ENCODE results near the gene FADS3. TPM values are rescaled to one million over a fixed set of nuclear protein-coding genes. Genes with fewer than 3 reads are reported as not detected.

The FADS3 gene
- total and polyA plus RNA-seq, 9 of the 15 experiments (the other 6 are each of a cell fraction or from before 2014, with no cell fraction given) = 0.97 to 148 (median 92.7) TPM

DNA sequence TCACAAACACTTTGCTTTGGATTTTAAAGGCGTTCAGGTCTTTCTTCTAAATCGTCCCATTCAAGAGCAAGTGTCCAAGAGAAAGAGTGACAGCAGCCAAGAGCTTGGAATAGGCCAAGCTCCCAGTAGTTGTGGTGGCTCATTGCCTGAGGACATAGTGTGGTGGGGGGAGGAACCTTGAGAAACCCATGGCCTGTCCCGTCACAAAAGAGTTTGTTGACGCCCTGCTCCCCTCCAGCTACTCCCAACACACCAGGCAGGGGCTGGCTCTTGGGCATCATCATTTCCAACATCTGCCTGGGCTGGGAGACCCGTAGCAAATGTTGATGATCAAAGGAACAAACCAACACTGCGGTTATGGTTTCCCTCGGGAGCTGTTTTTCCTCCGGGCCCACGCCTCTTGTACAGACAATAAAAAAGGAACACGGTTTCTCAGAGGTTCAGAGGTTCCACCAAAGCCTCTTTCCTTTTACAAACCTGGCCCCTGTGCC lies 20.8 kb downstream of the FADS3 start:
- FAIRE-seq = peak; percentile 56

More for the DNA sequence above, 20.8 kb downstream of the FADS3 start:
- intact Hi-C loops (cut with micrococcal nuclease) (loop anchor here (1.0 to 2.0 kb wide), 6 partner anchors 26 to 237 kb away; no protein-coding TSS in a partner anchor), in situ Hi-C loops (cut with MboI) (no loop called here)
- no TSS peak for BruUV-seq (replicated peaks)
- DNase-seq (ENCODE audit: extremely low read depth in 1 of 4, low spot score in 3 of 4) (peak in 2 of 4 experiments; percentile 38 to 41), ATAC-seq (peak; percentile 15; the same call in 2 of the 3 replicates)
- H3K4me1 ChIP-seq (replicated peaks in 1 of 2; ENCODE audit: control insufficient read depth in 2 of 2, insufficient read depth in 2 of 2, low read length in 2 of 2) = peaks cover 44 to 77% of the 10 kb centered on the region in 2 experiments
- ChIA-PET CTCF (ENCODE audit: low intra/inter-chr PET ratio) (interaction anchor here (0.6 to 1.5 kb wide), 3 partner anchors 53 to 237 kb away, joined by 3 to 13 read pairs (median 7); partner anchors contain the start of gene FADS1), POLR2A (interaction anchor here (0.6 to 2.5 kb wide), 15 partner anchors 10 to 253 kb away, joined by 3 to 21 read pairs (median 4); partner anchors contain the start of genes BEST1, FADS1, FEN1 and INCENP)
- H3K27me3 ChIP-seq (ENCODE audit: control insufficient read depth in 2 of 2, insufficient read depth in 2 of 2, low read length in 2 of 2) = no peaks in the 10 kb centered on the region
- peak overlapping the region; percentile 85 for H3K27ac ChIP-seq (ENCODE audit: extremely low read depth, low read depth, low read length)
- no peaks in the 10 kb centered on the region for H3K9me3 ChIP-seq (replicated peaks; ENCODE audit: control insufficient read depth, insufficient read depth, low read depth, low read length)
- H3K9ac ChIP-seq (ENCODE audit: insufficient read depth in 1 of 2, low read depth in 2 of 2, low read length in 2 of 2) = peak overlapping the region; percentile 65 to 89
- peaks cover 1% of the 10 kb centered on the region; the same call in 1 of the 3 replicates for H3K36me3 ChIP-seq (ENCODE audit: control insufficient read depth, insufficient read depth, low read length)
- 0 out of 3 replicates have a peak, but pooled peaks cover 3% of the 10 kb centered on the region for H3K79me2 ChIP-seq (ENCODE audit: control insufficient read depth, insufficient read depth, low read length)
- WGBS (ENCODE audit: insufficient coverage, low coverage, missing lambda C conversion rate) = 19% methylated on average over 9 of the region's 10 CpGs
- no peaks in the 10 kb centered on the region for H3K9me1 ChIP-seq (ENCODE audit: control insufficient read depth, insufficient read depth, low read length)
- no peak overlapping the region for H3K4me3 ChIP-seq
- TF ChIP-seq ZNF740 (CRISPR knock-in tag; IDR thresholded peaks at IDR 0.05) (no peak), ZNF740 (tag; IDR thresholded peaks at IDR 0.05) (0 out of 4 replicates have a peak, but pooled peaks of 1 of the 2 experiments have one; percentile 6), ZFX (CRISPR knock-in tag; IDR thresholded peaks at IDR 0.05) (peak; percentile 51; the same call in 1 of the 2 replicates), GTF2E2 (tag; IDR thresholded peaks at IDR 0.05) (0 out of 2 replicates have a peak, but pooled peaks have one; percentile 25), PKNOX1 (IDR thresholded peaks at IDR 0.05) (peak; percentile 60)
- TF ChIP-seq, protein P1, sequence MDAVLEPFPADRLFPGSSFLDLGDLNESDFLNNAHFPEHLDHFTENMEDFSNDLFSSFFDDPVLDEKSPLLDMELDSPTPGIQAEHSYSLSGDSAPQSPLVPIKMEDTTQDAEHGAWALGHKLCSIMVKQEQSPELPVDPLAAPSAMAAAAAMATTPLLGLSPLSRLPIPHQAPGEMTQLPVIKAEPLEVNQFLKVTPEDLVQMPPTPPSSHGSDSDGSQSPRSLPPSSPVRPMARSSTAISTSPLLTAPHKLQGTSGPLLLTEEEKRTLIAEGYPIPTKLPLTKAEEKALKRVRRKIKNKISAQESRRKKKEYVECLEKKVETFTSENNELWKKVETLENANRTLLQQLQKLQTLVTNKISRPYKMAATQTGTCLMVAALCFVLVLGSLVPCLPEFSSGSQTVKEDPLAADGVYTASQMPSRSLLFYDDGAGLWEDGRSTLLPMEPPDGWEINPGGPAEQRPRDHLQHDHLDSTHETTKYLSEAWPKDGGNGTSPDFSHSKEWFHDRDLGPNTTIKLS (IDR thresholded peaks at IDR 0.05; ENCODE audit: borderline replicate concordance, low read depth) = no peak
- TF ChIP-seq, protein P2, sequence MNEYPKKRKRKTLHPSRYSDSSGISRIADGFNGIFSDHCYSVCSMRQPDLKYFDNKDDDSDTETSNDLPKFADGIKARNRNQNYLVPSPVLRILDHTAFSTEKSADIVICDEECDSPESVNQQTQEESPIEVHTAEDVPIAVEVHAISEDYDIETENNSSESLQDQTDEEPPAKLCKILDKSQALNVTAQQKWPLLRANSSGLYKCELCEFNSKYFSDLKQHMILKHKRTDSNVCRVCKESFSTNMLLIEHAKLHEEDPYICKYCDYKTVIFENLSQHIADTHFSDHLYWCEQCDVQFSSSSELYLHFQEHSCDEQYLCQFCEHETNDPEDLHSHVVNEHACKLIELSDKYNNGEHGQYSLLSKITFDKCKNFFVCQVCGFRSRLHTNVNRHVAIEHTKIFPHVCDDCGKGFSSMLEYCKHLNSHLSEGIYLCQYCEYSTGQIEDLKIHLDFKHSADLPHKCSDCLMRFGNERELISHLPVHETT (CRISPR knock-in tag; conservative IDR thresholded peaks at IDR 0.05 in 1 of 2, IDR thresholded peaks at IDR 0.05 in 1 of 2) = 0 out of 4 replicates have a peak, but pooled peaks of 1 of the 2 experiments have one; percentile 7
- TF ChIP-seq, protein P3, sequence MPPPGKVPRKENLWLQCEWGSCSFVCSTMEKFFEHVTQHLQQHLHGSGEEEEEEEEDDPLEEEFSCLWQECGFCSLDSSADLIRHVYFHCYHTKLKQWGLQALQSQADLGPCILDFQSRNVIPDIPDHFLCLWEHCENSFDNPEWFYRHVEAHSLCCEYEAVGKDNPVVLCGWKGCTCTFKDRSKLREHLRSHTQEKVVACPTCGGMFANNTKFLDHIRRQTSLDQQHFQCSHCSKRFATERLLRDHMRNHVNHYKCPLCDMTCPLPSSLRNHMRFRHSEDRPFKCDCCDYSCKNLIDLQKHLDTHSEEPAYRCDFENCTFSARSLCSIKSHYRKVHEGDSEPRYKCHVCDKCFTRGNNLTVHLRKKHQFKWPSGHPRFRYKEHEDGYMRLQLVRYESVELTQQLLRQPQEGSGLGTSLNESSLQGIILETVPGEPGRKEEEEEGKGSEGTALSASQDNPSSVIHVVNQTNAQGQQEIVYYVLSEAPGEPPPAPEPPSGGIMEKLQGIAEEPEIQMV (tag; conservative IDR thresholded peaks at IDR 0.05; ENCODE audit: low read depth) = no peak
- H4K20me1 ChIP-seq (replicated peaks; ENCODE audit: control insufficient read depth, insufficient read depth, low read length) = no peaks in the 10 kb centered on the region
- H3K4me2 ChIP-seq (ENCODE audit: insufficient read depth, low read length) = peak overlapping the region; percentile 74
- peak overlapping the region; percentile 81 for H2AFZ ChIP-seq (ENCODE audit: low read depth, low read length)

Data from K562 (cell line).